GM12878 (cell line): ENCODE results near the gene KRT82. TPM values are rescaled to one million over a fixed set of nuclear protein-coding genes. Genes with fewer than 3 reads are reported as not detected.

Experiments used
- ATAC-seq: fragments of 200-7000 bp; cut with Tn5 transposase; 3 replicates; pipeline ENCODE4 v1.9.1; 2020; ENCODE audit warnings: mild to moderate bottlenecking, moderate library complexity
- BruUV-seq: library from RNA; stranded (reverse); fragments of 400-500 nt; replicated peaks from 2 replicates; lab custom pipeline; 2021; lab: Mats Ljungman, UMichigan
- CTCF ChIA-PET: fragments of 300-600 bp; sonication (Branson Sonifier 250); formaldehyde crosslinking; extraction: SDS; loops from one replicate; lab custom pipeline; 2021; ENCODE audit warnings: inconsistent platforms; lab: Yijun Ruan, JAX
- POLR2A ChIA-PET: fragments of 350-600 bp; formaldehyde crosslinking; extraction: SDS; loops from one replicate; lab custom pipeline; 2021; ENCODE audit warnings: inconsistent platforms; lab: Charles Lee
- RAD21 ChIA-PET: fragments of 300-600 bp; sonication (Branson Sonifier 250); formaldehyde crosslinking; loops from one replicate; lab custom pipeline; 2023; ENCODE audit warnings: antibody characterized with exemption; ENCODE audit not compliant: unreplicated experiment; lab: Charles Lee
- SMC1A ChIA-PET: fragments of 300-600 bp; sonication (Branson Sonifier 250); formaldehyde crosslinking; loops from one replicate; lab custom pipeline; 2023; ENCODE audit not compliant: unreplicated experiment, uncharacterized antibody; lab: Charles Lee
- DNase-seq: peaks from one replicate; pipeline ENCODE4 v3.0.0-alpha.2; 2011; ENCODE audit warnings: low read depth, low spot score
- FAIRE-seq: peaks from 3 replicates; lab custom pipeline; 2011; peaks lifted over from hg19 to GRCh38; lab: Jason Lieb, UNC
- H2AFZ ChIP-seq: 2 replicates; pipeline ENCODE4 v1.6.0; 2011; ENCODE audit warnings: low read depth, low read length, control low read depth; ENCODE audit not compliant: control insufficient read depth
- H3K27ac ChIP-seq: 2 replicates; pipeline ENCODE4 v1.5.1; 2011; ENCODE audit warnings: control low read depth; ENCODE audit not compliant: control insufficient read depth, insufficient read depth
- H3K27me3 ChIP-seq, 2 experiments: replicated peaks in 1 of 2; 2 replicates each; pipeline versions ENCODE4 v1.6.0 to v1.6.1; 2011; ENCODE audit warnings: low read length in 1 of 2; ENCODE audit not compliant: control insufficient read depth in 2 of 2, insufficient read depth in 2 of 2
- H3K36me3 ChIP-seq, 2 experiments: 2 replicates each; pipeline ENCODE4 v1.5.1; 2011; ENCODE audit warnings: low read length in 1 of 2; ENCODE audit not compliant: control insufficient read depth in 2 of 2, insufficient read depth in 2 of 2
- H3K4me1 ChIP-seq: 2 replicates; pipeline ENCODE4 v1.6.1; 2011; ENCODE audit warnings: mild to moderate bottlenecking, low read length, moderate library complexity, mixed read lengths; ENCODE audit not compliant: control insufficient read depth, insufficient read depth
- H3K4me2 ChIP-seq: 2 replicates; pipeline ENCODE4 v1.6.0; 2011; ENCODE audit warnings: control low read depth; ENCODE audit not compliant: control insufficient read depth, insufficient read depth
- H3K4me3 ChIP-seq: fragments of 200-600 bp; sonication (generic); 2 replicates; pipeline ENCODE4 v1.5.1; 2016
- H3K79me2 ChIP-seq: 2 replicates; pipeline ENCODE4 v1.6.0; 2011; ENCODE audit warnings: low read length; ENCODE audit not compliant: control insufficient read depth, insufficient read depth
- H3K9ac ChIP-seq: 2 replicates; pipeline ENCODE4 v1.8.0; 2011; ENCODE audit warnings: low read length, control low read depth, mixed read lengths; ENCODE audit not compliant: control insufficient read depth, insufficient read depth
- H3K9me3 ChIP-seq: replicated peaks from 3 replicates; pipeline ENCODE4 v1.5.1; 2011; ENCODE audit warnings: mild to moderate bottlenecking, low read length; ENCODE audit not compliant: control insufficient read depth, insufficient read depth
- H4K20me1 ChIP-seq: 2 replicates; pipeline ENCODE4 v1.6.0; 2011; ENCODE audit not compliant: control insufficient read depth, insufficient read depth
- FOXM1 ChIP-seq: IDR thresholded peaks from 2 replicates; pipeline ENCODE4 v1.6.1; 2012; ENCODE audit warnings: low read depth, mild to moderate bottlenecking, inconsistent platforms, low read length, moderate library complexity
- HDAC2 ChIP-seq: fragments of 200-600 bp; sonication (generic); IDR thresholded peaks from 2 replicates; pipeline ENCODE4 v1.6.1; 2017
- KLF5 ChIP-seq: fragments of 450-650 bp; IDR thresholded peaks from 2 replicates; pipeline ENCODE4 v1.6.1; 2014; ENCODE audit warnings: mild to moderate bottlenecking; ENCODE audit not compliant: partially characterized antibody
- MEF2B ChIP-seq: fragments of 450-650 bp; IDR thresholded peaks from 2 replicates; pipeline ENCODE4 v1.6.1; 2018; ENCODE audit warnings: mild to moderate bottlenecking, moderate library complexity; ENCODE audit not compliant: partially characterized antibody, poor library complexity, severe bottlenecking
- MTA2 ChIP-seq: fragments of 450-650 bp; IDR thresholded peaks from 2 replicates; pipeline ENCODE4 v1.6.1; 2016; ENCODE audit warnings: low read depth, mild to moderate bottlenecking, moderate library complexity
- POLR2A ChIP-seq: IDR thresholded peaks from 2 replicates; pipeline ENCODE4 v1.6.1; 2011; ENCODE audit warnings: low read depth, mild to moderate bottlenecking, low read length
- SPI1 ChIP-seq: IDR thresholded peaks from 2 replicates; pipeline ENCODE4 v1.6.1; 2011; ENCODE audit warnings: low read depth, mild to moderate bottlenecking, low read length, moderate library complexity, borderline replicate concordance; ENCODE audit not compliant: insufficient read depth
- SRF ChIP-seq, 2 experiments: IDR thresholded peaks; 2 replicates each; pipeline ENCODE4 v1.6.1; 2011; ENCODE audit warnings: low read depth in 2 of 2, low read length in 2 of 2, mild to moderate bottlenecking in 1 of 2, moderate library complexity in 1 of 2
- TBL1XR1 ChIP-seq: IDR thresholded peaks from 2 replicates; pipeline ENCODE4 v1.6.1; 2012; ENCODE audit warnings: low read depth, low read length, improper control_type of control experiment
- USF2 ChIP-seq: IDR thresholded peaks from 2 replicates; pipeline ENCODE4 v1.6.1; 2011; ENCODE audit warnings: low read depth, low read length, improper control_type of control experiment, borderline replicate concordance
- WGBS: methylation state at CpG from one replicate; pipeline ENCODE4 v1.1.6; 2016; ENCODE audit warnings: low lambda C conversion rate; ENCODE audit not compliant: insufficient replicate concordance, insufficient coverage; ENCODE audit errors: missing lambda C conversion rate; 5-methylcytosine and 5-hydroxymethylcytosine counted together
- in situ Hi-C: fragments of 300-500 bp; cut with MboI; formaldehyde crosslinking; loops from 9 replicates; pipeline ENCODE4 v1.14.3; 2018; ENCODE audit warnings: mixed read lengths
- intact Hi-C: fragments of 100-400 bp; cut with micrococcal nuclease; formaldehyde crosslinking; loops from one replicate; pipeline ENCODE4 v1.14.2; 2022; ENCODE audit not compliant: unreplicated experiment
- polyA plus RNA-seq, 11 experiments: library from polyadenylated mRNA; depleted of rRNA in 4 of 11; unstranded in 6 of 11; stranded (reverse) in 5 of 11; fragments of >200 nt; fragmentation: Nextera tagmentation in 4 of 11; fragmentation: Illumina TruSeq in 1 of 11; extraction: Ambion mirVana in 4 of 11; extraction: Trizol in 1 of 11; gene quantifications; 1 replicate in 1 of 11; 2 replicates in 10 of 11; pipeline versions ENCODE4 v1.2.1 to v1.2.3, GENCODE V29; 2011 to 2016; ENCODE audit warnings: inconsistent platforms in 2 of 11, missing spikeins in 2 of 11, low read depth in 1 of 11
- total RNA-seq, 4 experiments: library from RNA; depleted of rRNA in 3 of 4; stranded (reverse); fragments of >200 nt in 3 of 4; fragmentation: Illumina TruSeq in 1 of 4; extraction: Trizol in 1 of 4; gene quantifications; 2 replicates each; pipeline versions ENCODE4 v1.2.1 to v1.2.3, GENCODE V29; 2013 to 2021
- TF ChIP-seq, protein P1 (sequence below), 3 experiments: IDR thresholded peaks in 2 of 3; conservative IDR thresholded peaks in 1 of 3; 2 replicates each; pipeline ENCODE4 v1.5.1; 2011; ENCODE audit warnings: low read depth in 3 of 3, low read length in 3 of 3, mild to moderate bottlenecking in 3 of 3, control low read depth in 2 of 3, moderate library complexity in 2 of 3, inconsistent platforms in 1 of 3, mixed read lengths in 1 of 3; ENCODE audit not compliant: control insufficient read depth in 2 of 3, insufficient read depth in 1 of 3; ENCODE audit errors: extremely low read depth in 1 of 3

Gene KRT82
- total and polyA plus RNA-seq, 10 of the 15 experiments (the other 5 are each of a cell fraction or from before 2014, with no cell fraction given) = not detected

GRCh38 chr12:52382854-52383253 lies 23.3 kb downstream of the KRT82 start:
- Histone ChIP-seq H3K27me3 (peaks cover 1 to 7% of the 10 kb centered on the region in 2 experiments; a peak in 3 of 4 replicates), H4K20me1 (no peaks in the 10 kb centered on the region; the same call in 1 of the 2 replicates), H3K4me2 (no peak overlapping the region), H3K4me3 (no peak overlapping the region), H3K4me1 (no peaks in the 10 kb centered on the region), H3K9me3 (no peaks in the 10 kb centered on the region), H3K9ac (no peak overlapping the region), H2AFZ (no peak overlapping the region), H3K27ac (no peak overlapping the region), H3K79me2 (no peaks in the 10 kb centered on the region), H3K36me3 (no peaks in the 10 kb centered on the region)
- BruUV-seq = no TSS peak
- ChIA-PET RAD21 (no interaction called here), SMC1A (no interaction called here), CTCF (interaction anchor here (1.2 to 1.3 kb wide), 2 partner anchors 10 to 55 kb away, joined by 3 read pairs; no protein-coding TSS in a partner anchor), POLR2A (no interaction called here)
- WGBS = 0% methylated on average over 2 of the region's 2 CpGs
- in situ Hi-C loops = loop anchor here (5.0 to 25.0 kb wide), 2 partner anchors 494 to 604 kb away; no protein-coding TSS in a partner anchor
- intact Hi-C loops = no loop called here
- ATAC-seq (no peak), DNase-seq (no peak), FAIRE-seq (no peak)
- peak; percentile 60; the same call in 1 of the 2 replicates for TF ChIP-seq SPI1
- TF ChIP-seq, protein P1, sequence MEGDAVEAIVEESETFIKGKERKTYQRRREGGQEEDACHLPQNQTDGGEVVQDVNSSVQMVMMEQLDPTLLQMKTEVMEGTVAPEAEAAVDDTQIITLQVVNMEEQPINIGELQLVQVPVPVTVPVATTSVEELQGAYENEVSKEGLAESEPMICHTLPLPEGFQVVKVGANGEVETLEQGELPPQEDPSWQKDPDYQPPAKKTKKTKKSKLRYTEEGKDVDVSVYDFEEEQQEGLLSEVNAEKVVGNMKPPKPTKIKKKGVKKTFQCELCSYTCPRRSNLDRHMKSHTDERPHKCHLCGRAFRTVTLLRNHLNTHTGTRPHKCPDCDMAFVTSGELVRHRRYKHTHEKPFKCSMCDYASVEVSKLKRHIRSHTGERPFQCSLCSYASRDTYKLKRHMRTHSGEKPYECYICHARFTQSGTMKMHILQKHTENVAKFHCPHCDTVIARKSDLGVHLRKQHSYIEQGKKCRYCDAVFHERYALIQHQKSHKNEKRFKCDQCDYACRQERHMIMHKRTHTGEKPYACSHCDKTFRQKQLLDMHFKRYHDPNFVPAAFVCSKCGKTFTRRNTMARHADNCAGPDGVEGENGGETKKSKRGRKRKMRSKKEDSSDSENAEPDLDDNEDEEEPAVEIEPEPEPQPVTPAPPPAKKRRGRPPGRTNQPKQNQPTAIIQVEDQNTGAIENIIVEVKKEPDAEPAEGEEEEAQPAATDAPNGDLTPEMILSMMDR (IDR thresholded peaks at IDR 0.05 in 2 of 3, conservative IDR thresholded peaks at IDR 0.05 in 1 of 3; ENCODE audit: control insufficient read depth in 2 of 3, extremely low read depth in 1 of 3, insufficient read depth in 1 of 3, low read depth in 3 of 3, low read length in 3 of 3) = no peak

- Histone ChIP-seq H3K9me3 (no peaks in the 10 kb centered on the region), H3K9ac (no peak overlapping the region), H2AFZ (no peak overlapping the region), H3K4me1 (no peaks in the 10 kb centered on the region), H3K79me2 (no peaks in the 10 kb centered on the region), H3K4me2 (no peak overlapping the region), H3K4me3 (no peak overlapping the region), H3K27me3 (peaks cover 3% of the 10 kb centered on the region in 2 experiments; a peak in 3 of 4 replicates), H3K36me3 (no peaks in the 10 kb centered on the region), H3K27ac (no peak overlapping the region), H4K20me1 (no peaks in the 10 kb centered on the region; the same call in 1 of the 2 replicates)
- in situ Hi-C loops (loop anchor here (5.0 to 25.0 kb wide), 2 partner anchors 496 to 606 kb away; no protein-coding TSS in a partner anchor), intact Hi-C loops (no loop called here)
- ChIA-PET POLR2A (no interaction called here), SMC1A (no interaction called here), CTCF (interaction anchor here (1.3 to 1.9 kb wide), 2 partner anchors 9 to 33 kb away, joined by 3 to 4 read pairs; no protein-coding TSS in a partner anchor), RAD21 (no interaction called here)
- no TSS peak for BruUV-seq
- ATAC-seq (no peak), FAIRE-seq (no peak), DNase-seq (no peak)
- WGBS = 39% methylated on average over 8 of the region's 8 CpGs
- no peak for TF ChIP-seq HDAC2
- no peak for TF ChIP-seq MTA2
- TF ChIP-seq USF2 = no peak
- TF ChIP-seq KLF5 = no peak
- TF ChIP-seq, protein P1 (IDR thresholded peaks at IDR 0.05 in 2 of 3, conservative IDR thresholded peaks at IDR 0.05 in 1 of 3; ENCODE audit: control insufficient read depth in 2 of 3, extremely low read depth in 1 of 3, insufficient read depth in 1 of 3, low read depth in 3 of 3, low read length in 3 of 3) = no peak
- TF ChIP-seq TBL1XR1 = no peak
- no peak for TF ChIP-seq SRF (IDR thresholded peaks at IDR 0.05; ENCODE audit: low read depth in 2 of 2, low read length in 2 of 2)
- TF ChIP-seq FOXM1 = no peak
- TF ChIP-seq POLR2A = no peak
- TF ChIP-seq MEF2B = no peak
Measured at GRCh38 chr12:52381206-52381605, 24.9 kb downstream of the KRT82 start.
